COLO668 (cell line): ENCODE data around the gene WDR70.

Experiments used
- DNase-seq: peaks from one replicate; lab custom pipeline; 2025; ENCODE audit not compliant: unreplicated experiment; lab: John Stamatoyannopoulos, UW

Gene WDR70

GRCh38 chr5:37742111-37742510 is 363.0 kb downstream of the WDR70 start:
- DNase-seq = no peak

GRCh38 chr5:37751227-37751626 is 372.1 kb downstream of the WDR70 start:
- no peak for DNase-seq

- no peak for DNase-seq
These were observed 375.9 kb downstream of the WDR70 start for GRCh38 chr5:37754976-37755375.

GRCh38 chr5:37755581-37755980 is 376.5 kb downstream of the WDR70 start:
- no peak for DNase-seq

- DNase-seq = no peak
These were observed 377.1 kb downstream of the WDR70 start for GRCh38 chr5:37756248-37756647.

- DNase-seq = no peak
These were observed 379.0 kb downstream of the WDR70 start for GRCh38 chr5:37757980-37758582.

GRCh38 chr5:37767251-37767650 is 388.1 kb downstream of the WDR70 start:
- no peak for DNase-seq

GRCh38 chr5:37767961-37768360 is 388.8 kb downstream of the WDR70 start:
- DNase-seq = no peak

GRCh38 chr5:37768371-37768770 is 389.3 kb downstream of the WDR70 start:
- DNase-seq = no peak

- DNase-seq = no peak
These were observed 390.0 kb downstream of the WDR70 start for GRCh38 chr5:37769108-37769507.

- no peak for DNase-seq
These were observed 390.7 kb downstream of the WDR70 start for GRCh38 chr5:37769840-37770239.

- DNase-seq = no peak
These were observed 391.7 kb downstream of the WDR70 start for GRCh38 chr5:37770786-37771185.

- DNase-seq = no peak
These were observed 392.1 kb downstream of the WDR70 start for GRCh38 chr5:37771203-37771611.

GRCh38 chr5:37771731-37772130 is 392.6 kb downstream of the WDR70 start:
- no peak for DNase-seq

GRCh38 chr5:37772255-37772654 is 393.1 kb downstream of the WDR70 start:
- DNase-seq = no peak

- DNase-seq = no peak
These were observed 394.7 kb downstream of the WDR70 start for GRCh38 chr5:37773809-37774208.

GRCh38 chr5:37774912-37775483 is 395.9 kb downstream of the WDR70 start:
- DNase-seq = peak; percentile 67

GRCh38 chr5:37776826-37777225 is 397.7 kb downstream of the WDR70 start:
- no peak for DNase-seq

- DNase-seq = no peak
These were observed 398.5 kb downstream of the WDR70 start for GRCh38 chr5:37777432-37778130.

- peak; percentile 39 for DNase-seq
These were observed 402.3 kb downstream of the WDR70 start for GRCh38 chr5:37781409-37781808.

GRCh38 chr5:37786416-37786815 is 407.3 kb downstream of the WDR70 start:
- DNase-seq = no peak

- DNase-seq = no peak
These were observed 407.9 kb downstream of the WDR70 start for GRCh38 chr5:37786862-37787519.
